K562 (cell line): ENCODE results near the gene TMEM209. TPM values are rescaled to one million over a fixed set of nuclear protein-coding genes. Genes with fewer than 3 reads are reported as not detected.

Experiments
- ATAC-seq: fragments of 200-7000 bp; cut with Tn5 transposase; 3 replicates; pipeline ENCODE4 v1.9.1; 2020; ENCODE audit warnings: moderate library complexity
- BruUV-seq: library from RNA; stranded (reverse); fragments of 400-500 nt; replicated peaks from 2 replicates; lab custom pipeline; 2021; lab: Mats Ljungman, UMichigan
- CTCF ChIA-PET: fragments of 300-600 bp; formaldehyde crosslinking; extraction: SDS; loops from one replicate; lab custom pipeline; 2021; ENCODE audit warnings: low intra/inter-chr PET ratio; lab: Yijun Ruan, JAX
- POLR2A ChIA-PET: fragments of 300-600, 350-650 bp; sonication (Branson Sonifier 250); formaldehyde crosslinking; extraction: SDS; loops from one replicate; lab custom pipeline; 2021; ENCODE audit warnings: antibody characterized with exemption, inconsistent platforms; lab: Yijun Ruan, JAX
- DNase-seq, 4 experiments: peaks; one replicate each; pipeline versions ENCODE4 v3.0.0 to v3.0.0-alpha.2; 2011 to 2018; ENCODE audit warnings: low spot score in 3 of 4, mixed read lengths in 3 of 4; ENCODE audit errors: extremely low read depth in 1 of 4
- FAIRE-seq: peaks from 2 replicates; lab custom pipeline; 2011; peaks lifted over from hg19 to GRCh38; lab: Jason Lieb, UNC
- H2AFZ ChIP-seq: 2 replicates; pipeline ENCODE4 v1.6.0; 2011; ENCODE audit warnings: low read depth, low read length, control low read depth, inconsistent platforms
- H3K27ac ChIP-seq: fragments of 200-600 bp; 3 replicates; pipeline ENCODE4 v1.8.0; 2011; ENCODE audit warnings: low read depth, mild to moderate bottlenecking, control low read depth, inconsistent platforms, low read length, moderate library complexity, mixed read lengths; ENCODE audit errors: extremely low read depth
- H3K27me3 ChIP-seq, 2 experiments: fragments of 300-600 bp in 1 of 2; 2 replicates in 1 of 2; 3 replicates in 1 of 2; pipeline versions ENCODE4 v1.6.0 to v1.8.0; 2011; ENCODE audit warnings: inconsistent platforms in 2 of 2, low read length in 2 of 2, mild to moderate bottlenecking in 1 of 2, mixed read lengths in 1 of 2, moderate library complexity in 1 of 2; ENCODE audit not compliant: control insufficient read depth in 2 of 2, insufficient read depth in 2 of 2
- H3K36me3 ChIP-seq: fragments of 300-600 bp; 3 replicates; pipeline ENCODE4 v1.8.0; 2011; ENCODE audit warnings: mild to moderate bottlenecking, low read length, inconsistent platforms; ENCODE audit not compliant: control insufficient read depth, insufficient read depth
- H3K4me1 ChIP-seq, 2 experiments: fragments of 200-600 bp in 1 of 2; replicated peaks in 1 of 2; 2 replicates in 1 of 2; 3 replicates in 1 of 2; pipeline versions ENCODE4 v1.5.1 to v1.8.0; 2011; ENCODE audit warnings: inconsistent platforms in 2 of 2, low read length in 2 of 2, mild to moderate bottlenecking in 1 of 2, mixed read lengths in 1 of 2, moderate library complexity in 1 of 2; ENCODE audit not compliant: control insufficient read depth in 2 of 2, insufficient read depth in 2 of 2
- H3K4me2 ChIP-seq: 2 replicates; pipeline ENCODE4 v1.6.1; 2011; ENCODE audit warnings: low read length, control low read depth, inconsistent platforms, mixed read lengths; ENCODE audit not compliant: insufficient read depth
- H3K4me3 ChIP-seq: fragments of 200-600 bp; sonication (generic), shearing (Covaris generic); 2 replicates; pipeline ENCODE4 v1.5.1; 2016; ENCODE audit warnings: control low read depth, inconsistent platforms
- H3K79me2 ChIP-seq: fragments of 200-600 bp; 3 replicates; pipeline ENCODE4 v1.8.0; 2011; ENCODE audit warnings: low read length, inconsistent platforms; ENCODE audit not compliant: control insufficient read depth, insufficient read depth
- H3K9ac ChIP-seq, 2 experiments: 2 replicates each; pipeline versions ENCODE4 v1.6.0 to v1.6.1; 2011; ENCODE audit warnings: low read depth in 2 of 2, low read length in 2 of 2, control low read depth in 1 of 2, inconsistent platforms in 1 of 2, mild to moderate bottlenecking in 1 of 2, mixed read lengths in 1 of 2; ENCODE audit not compliant: insufficient read depth in 1 of 2
- H3K9me1 ChIP-seq: one replicate; pipeline ENCODE4 v1.6.0; 2011; ENCODE audit warnings: inconsistent platforms, mild to moderate bottlenecking, low read length, moderate library complexity; ENCODE audit not compliant: control insufficient read depth, insufficient read depth
- H3K9me3 ChIP-seq: replicated peaks from 2 replicates; pipeline ENCODE4 v1.5.1; 2011; ENCODE audit warnings: low read depth, low read length, inconsistent platforms; ENCODE audit not compliant: control insufficient read depth, insufficient read depth
- H4K20me1 ChIP-seq: replicated peaks from 2 replicates; pipeline ENCODE4 v1.6.1; 2011; ENCODE audit warnings: low read length, inconsistent platforms, mixed read lengths; ENCODE audit not compliant: control insufficient read depth, insufficient read depth
- CCAR2 ChIP-seq: fragments of 200-400 bp; formaldehyde crosslinking; IDR thresholded peaks from 2 replicates; pipeline ENCODE4 v1.6.1; 2017; ENCODE audit warnings: mild to moderate bottlenecking, low read depth, low read length
- CREB1 ChIP-seq, 2 experiments: sonication (generic) in 1 of 2; formaldehyde crosslinking in 1 of 2; IDR thresholded peaks; 2 replicates each; pipeline versions ENCODE4 v1.6.1 to v1.8.0; 2012 to 2022; ENCODE audit warnings: inconsistent platforms in 1 of 2, mild to moderate bottlenecking in 1 of 2, missing genetic modification reagents in 1 of 2, moderate library complexity in 1 of 2
- ELF2 ChIP-seq: fragments of 250-450 bp; sonication (Bioruptor Pico); IDR thresholded peaks from 2 replicates; pipeline ENCODE4 v1.5.0; 2021; ENCODE audit warnings: mild to moderate bottlenecking
- ETS2 ChIP-seq: IDR thresholded peaks from 2 replicates; pipeline ENCODE4 v1.6.1; 2016; ENCODE audit warnings: borderline replicate concordance, missing genetic modification characterization, mild to moderate bottlenecking, moderate library complexity, missing compliant biosample characterization; ENCODE audit not compliant: poor library complexity, severe bottlenecking
- FOXA3 ChIP-seq, 2 experiments: fragments of 450-650 bp in 1 of 2; sonication (generic) in 1 of 2; formaldehyde crosslinking; IDR thresholded peaks in 1 of 2; conservative IDR thresholded peaks in 1 of 2; 2 replicates each; pipeline versions ENCODE4 v1.4.0 to v1.8.0; 2020 to 2022; ENCODE audit warnings: mild to moderate bottlenecking in 2 of 2, missing genetic modification reagents in 1 of 2
- FOXM1 ChIP-seq, 2 experiments: fragments of 450-650 bp in 1 of 2; sonication (generic) in 1 of 2; formaldehyde crosslinking in 1 of 2; IDR thresholded peaks; 2 replicates each; pipeline versions ENCODE4 v1.6.1 to v1.9.0; 2017 to 2022; ENCODE audit warnings: low read depth in 2 of 2, mild to moderate bottlenecking in 2 of 2, missing genetic modification reagents in 1 of 2, moderate library complexity in 1 of 2
- HEY1 ChIP-seq: fragments of 250-450 bp; sonication (Bioruptor Pico); IDR thresholded peaks from 2 replicates; pipeline ENCODE4 v1.5.0; 2020; ENCODE audit warnings: mild to moderate bottlenecking, moderate library complexity, borderline replicate concordance
- HMG20A ChIP-seq: fragments of 450-650 bp; formaldehyde crosslinking; conservative IDR thresholded peaks from 2 replicates; pipeline ENCODE4 v1.4.0; 2020; ENCODE audit warnings: mild to moderate bottlenecking, mixed read lengths
- KLF6 ChIP-seq: fragments of 250-450 bp; sonication (Bioruptor Pico); IDR thresholded peaks from 2 replicates; pipeline ENCODE4 v1.4.0; 2020; ENCODE audit warnings: mild to moderate bottlenecking, moderate library complexity, borderline replicate concordance
- MAZ ChIP-seq, 2 experiments: fragments of 450-650 bp in 1 of 2; sonication (generic) in 1 of 2; formaldehyde crosslinking; IDR thresholded peaks in 1 of 2; conservative IDR thresholded peaks in 1 of 2; 2 replicates each; pipeline versions ENCODE4 v1.4.0 to v1.5.0; 2020; ENCODE audit warnings: mild to moderate bottlenecking in 1 of 2, missing genetic modification reagents in 1 of 2
- NCOA1 ChIP-seq: fragments of 450-650 bp; IDR thresholded peaks from 2 replicates; pipeline ENCODE4 v1.6.1; 2016; ENCODE audit warnings: low read depth
- PHB ChIP-seq: fragments of 250-450 bp; sonication (Bioruptor Pico); IDR thresholded peaks from 2 replicates; pipeline ENCODE4 v1.5.0; 2021
- POU5F1 ChIP-seq: fragments of 150-350 bp; IDR thresholded peaks from 2 replicates; pipeline ENCODE4 v1.6.1; 2014; ENCODE audit warnings: borderline replicate concordance, low read length, low read depth, mild to moderate bottlenecking; ENCODE audit not compliant: partially characterized antibody
- RAD51 ChIP-seq: fragments of 450-650 bp; IDR thresholded peaks from 2 replicates; pipeline ENCODE4 v1.7.1; 2016; ENCODE audit warnings: low read depth, mild to moderate bottlenecking, borderline replicate concordance
- SETDB1 ChIP-seq: IDR thresholded peaks from one replicate; pipeline ENCODE4 v1.6.1; 2012; ENCODE audit warnings: low read length, control low read depth, inconsistent platforms
- ZBTB1 ChIP-seq: sonication (generic); formaldehyde crosslinking; IDR thresholded peaks from 2 replicates; pipeline ENCODE4 v1.8.1; 2023; ENCODE audit warnings: missing genetic modification reagents, low read depth, mild to moderate bottlenecking, borderline replicate concordance
- ZNF121 ChIP-seq: sonication (generic); formaldehyde crosslinking; conservative IDR thresholded peaks from 2 replicates; pipeline ENCODE4 v1.8.0; 2022; ENCODE audit warnings: missing genetic modification reagents
- ZNF140 ChIP-seq: fragments of 250-450 bp; sonication (Bioruptor Pico); IDR thresholded peaks from 2 replicates; pipeline ENCODE4 v1.8.0; 2021; ENCODE audit warnings: moderate library complexity, mild to moderate bottlenecking, inconsistent platforms
- ZNF740 ChIP-seq, 3 experiments: fragments of 200-800 bp in 1 of 3; sonication (Bioruptor generic) in 1 of 3; sonication (generic) in 1 of 3; formaldehyde crosslinking in 1 of 3; IDR thresholded peaks; 2 replicates each; pipeline versions ENCODE4 v1.6.1 to v1.8.0; 2016 to 2022; ENCODE audit warnings: mild to moderate bottlenecking in 2 of 3, missing compliant biosample characterization in 2 of 3, missing genetic modification characterization in 2 of 3, missing genetic modification reagents in 1 of 3
- WGBS: fragments of 100-300 bp; shearing (Covaris generic); methylation state at CpG from one replicate; pipeline ENCODE4 v1.1.6; 2016; ENCODE audit warnings: low coverage, mixed read lengths; ENCODE audit not compliant: insufficient coverage; ENCODE audit errors: missing lambda C conversion rate; 5-methylcytosine and 5-hydroxymethylcytosine counted together
- in situ Hi-C: fragments of 300-500 bp; cut with MboI; formaldehyde crosslinking; loops from 4 replicates; pipeline ENCODE4 v1.15.0; 2018; ENCODE audit warnings: inconsistent platforms, mixed read lengths
- intact Hi-C: fragments of 100-400 bp; cut with micrococcal nuclease; formaldehyde crosslinking; loops from 2 replicates; pipeline ENCODE4 v1.14.2; 2022
- polyA plus RNA-seq, 8 experiments: library from polyadenylated mRNA; depleted of rRNA in 4 of 8; stranded (reverse) in 5 of 8; unstranded in 3 of 8; fragments of >200 nt; fragmentation: Nextera tagmentation in 2 of 8; fragmentation: Illumina TruSeq in 1 of 8; extraction: Ambion mirVana in 2 of 8; extraction: Trizol in 1 of 8; gene quantifications; 2 replicates each; pipeline versions ENCODE4 v1.2.1 to v1.2.3, GENCODE V29; 2011 to 2014; ENCODE audit warnings: inconsistent platforms in 1 of 8, missing spikeins in 1 of 8
- total RNA-seq, 7 experiments: library from RNA; depleted of rRNA in 6 of 7; stranded (reverse); fragments of >200 nt in 6 of 7; fragmentation: Illumina TruSeq in 2 of 7; extraction: Trizol in 2 of 7; gene quantifications; 2 replicates each; pipeline versions ENCODE4 v1.2.1 to v1.2.3, GENCODE V29; 2011 to 2021; ENCODE audit warnings: low replicate concordance in 1 of 7

Gene TMEM209
- total and polyA plus RNA-seq, 9 of the 15 experiments (the other 6 are each of a cell fraction or from before 2014, with no cell fraction given) = 36.8 to 116 (median 76.6) TPM

- no peak for DNase-seq
- in situ Hi-C loops = no loop called here
- ChIA-PET CTCF (no interaction called here), POLR2A (interaction anchor here (0.6 to 1.8 kb wide), 2 partner anchors 8 to 382 kb away, joined by 3 to 5 read pairs; no protein-coding TSS in a partner anchor)
- no peak for ATAC-seq
- FAIRE-seq = no peak
- Histone ChIP-seq H3K36me3 (peaks cover 69% of the 10 kb centered on the region), H3K79me2 (peaks cover 36% of the 10 kb centered on the region; the same call in 2 of the 3 replicates), H3K27me3 (no peaks in the 10 kb centered on the region), H3K4me1 (peaks cover 48 to 69% of the 10 kb centered on the region in 2 experiments), H3K4me2 (no peak overlapping the region), H2AFZ (no peak overlapping the region), H3K9ac (peak overlapping the region in 1 of 2 experiments; percentile 59; a peak in 2 of 4 replicates), H3K9me1 (no peaks in the 10 kb centered on the region), H3K9me3 (no peaks in the 10 kb centered on the region), H3K27ac (peak overlapping the region; percentile 89), H3K4me3 (no peak overlapping the region), H4K20me1 (no peaks in the 10 kb centered on the region)
- BruUV-seq = no TSS peak
- intact Hi-C loops = loop anchor here (2.0 kb wide), 1 partner anchor 68 kb away; the partner anchor contains the start of gene TMEM209
- 76% methylated on average over 4 of the region's 4 CpGs for WGBS
- TF ChIP-seq MAZ (CRISPR knock-in tag; conservative IDR thresholded peaks at IDR 0.05 in 1 of 2, IDR thresholded peaks at IDR 0.05 in 1 of 2) (0 out of 4 replicates have a peak, but pooled peaks of 1 of the 2 experiments have one; percentile 11), FOXM1 (IDR thresholded peaks at IDR 0.05; ENCODE audit: low read depth) (no peak), FOXM1 (CRISPR knock-in tag; IDR thresholded peaks at IDR 0.05; ENCODE audit: low read depth) (no peak), CCAR2 (no peak), NCOA1 (no peak), HMG20A (CRISPR knock-in tag) (no peak), CREB1 (IDR thresholded peaks at IDR 0.05) (no peak), CREB1 (CRISPR knock-in tag; IDR thresholded peaks at IDR 0.05) (no peak), POU5F1 (no peak), FOXA3 (CRISPR knock-in tag; conservative IDR thresholded peaks at IDR 0.05 in 1 of 2, IDR thresholded peaks at IDR 0.05 in 1 of 2) (peak in 1 of 2 experiments; percentile 4; a peak in 1 of 4 replicates), ZNF140 (CRISPR knock-in tag) (no peak), ZNF121 (CRISPR knock-in tag) (no peak), KLF6 (CRISPR knock-in tag) (no peak), PHB (CRISPR knock-in tag) (no peak), ZBTB1 (0 out of 2 replicates have a peak, but pooled peaks have one; percentile 69), HEY1 (CRISPR knock-in tag) (no peak), SETDB1 (no peak), ELF2 (CRISPR knock-in tag) (peak; percentile 59; the same call in 1 of the 2 replicates), ETS2 (no peak), ZNF740 (CRISPR knock-in tag; IDR thresholded peaks at IDR 0.05) (no peak), ZNF740 (tag; IDR thresholded peaks at IDR 0.05) (0 out of 4 replicates have a peak, but pooled peaks of 1 of the 2 experiments have one; percentile 12), RAD51 (no peak)
These were observed 68.0 kb downstream of the TMEM209 start for GRCh38 chr7:130137207-130137606.
